ENCODE results near the gene XBP1.
"Not testable (repeated sequence)": the region's sequence is repeated elsewhere in the genome, so short reads cannot be mapped to it uniquely, and the experiment has no call there.

The XBP1 gene

DNA sequence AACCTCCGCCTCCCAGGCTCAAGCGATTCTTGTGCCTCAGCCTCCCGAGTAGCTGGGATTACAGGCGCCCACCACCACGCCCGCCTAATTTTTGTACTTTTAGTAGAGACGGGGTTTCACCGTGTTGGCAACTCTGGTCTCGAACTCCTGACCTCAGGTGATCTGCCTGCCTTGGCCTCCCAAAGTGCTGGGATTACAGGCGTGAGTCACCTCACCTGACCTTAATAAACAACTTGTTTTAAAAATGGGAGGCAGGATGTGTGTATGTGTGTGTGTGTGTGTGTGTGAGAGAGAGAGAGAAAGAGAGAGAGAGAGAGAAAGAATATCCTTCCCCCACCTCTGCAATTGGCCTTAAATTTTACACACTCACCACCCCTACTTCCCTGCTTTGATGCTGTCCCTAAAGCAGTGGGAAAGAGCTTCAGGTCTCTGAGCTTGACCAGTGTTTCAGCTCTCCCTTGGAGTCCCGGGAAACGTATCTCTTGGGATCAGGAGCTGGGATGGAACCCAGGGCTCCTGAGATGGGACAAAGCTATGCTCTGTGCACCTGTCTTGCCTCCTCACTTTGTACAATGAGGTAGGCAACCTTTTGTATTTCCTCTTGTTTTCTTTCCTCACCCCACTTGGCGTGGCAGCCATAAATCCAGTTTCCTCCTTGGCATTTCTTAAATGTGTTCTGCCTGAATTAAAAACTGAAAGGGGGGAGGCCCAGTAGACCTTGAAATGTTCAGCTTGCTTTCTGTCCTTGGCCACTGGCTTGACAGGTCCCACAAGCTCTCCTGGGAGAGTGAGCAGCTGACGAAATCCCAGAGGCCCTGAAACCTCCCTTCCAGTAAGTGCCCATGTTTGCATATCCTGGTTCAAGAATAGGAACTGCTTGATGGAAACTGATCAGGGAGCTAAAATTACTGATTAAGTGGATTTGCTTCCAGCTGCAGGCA lies 17.8 kb upstream of the XBP1 start:
- peak; percentile 86 for DNase-seq

DNA sequence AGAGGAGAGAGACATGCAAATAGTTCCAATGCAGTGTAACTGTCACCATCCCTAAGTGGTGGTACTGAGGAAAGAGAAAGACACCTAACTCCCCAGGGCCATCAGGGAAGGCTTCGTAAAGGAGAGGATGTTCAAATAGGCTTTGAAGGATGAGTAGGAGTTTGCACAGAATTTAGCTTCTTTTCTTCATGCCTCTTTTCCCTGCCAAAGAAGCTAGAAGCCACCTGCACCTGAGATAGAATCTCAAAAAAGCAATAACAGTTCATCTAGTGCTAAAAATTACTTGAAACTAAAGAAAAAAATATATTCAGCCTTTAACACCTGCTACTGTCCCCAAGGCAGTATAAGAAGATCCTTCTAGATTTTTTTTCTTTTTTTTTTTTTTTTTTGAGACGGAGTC lies 16.7 kb upstream of the XBP1 start:
- no peak for DNase-seq

DNA sequence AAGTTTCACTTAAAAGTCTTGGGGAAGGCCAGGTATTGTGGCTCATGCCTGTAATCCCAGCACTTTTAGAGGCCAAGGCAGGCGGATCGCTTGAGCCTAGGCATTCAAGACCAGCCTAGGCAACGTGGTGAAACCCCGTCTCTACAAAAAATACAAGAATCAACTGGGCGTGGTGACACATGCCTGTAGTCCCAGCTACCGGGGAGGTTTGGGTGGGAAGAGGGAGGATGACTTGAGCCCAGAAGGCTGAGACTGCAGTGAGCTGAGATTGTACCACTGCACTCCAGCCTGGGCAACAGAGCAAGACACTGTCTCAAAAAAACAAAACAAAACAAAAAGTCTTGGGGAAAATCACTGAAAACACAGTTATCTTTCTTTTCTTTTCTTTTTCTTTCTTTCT lies 15.4 kb upstream of the XBP1 start:
- no peak for DNase-seq

DNA sequence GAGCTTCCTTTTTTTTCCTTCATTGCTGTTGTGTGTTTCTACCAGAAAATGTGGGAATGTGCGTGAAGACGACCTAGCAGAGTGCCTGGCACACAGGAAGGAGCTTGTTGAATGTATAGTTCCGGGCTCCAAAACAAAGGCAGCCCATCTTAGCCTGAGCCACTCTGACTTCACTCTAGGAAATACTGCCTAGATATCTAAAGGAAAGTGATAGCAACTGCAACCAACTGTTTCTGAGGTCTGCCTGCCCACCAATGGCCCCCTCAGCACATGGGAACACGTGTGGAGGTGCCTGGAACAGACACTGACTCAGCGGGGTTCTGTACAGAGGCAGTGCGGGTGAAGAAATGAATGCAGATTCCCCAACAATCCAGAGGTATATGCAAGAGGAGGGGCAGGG lies 14.7 kb upstream of the XBP1 start:
- DNase-seq = no peak

- no peak for DNase-seq
Measured at GRCh38 chr22:28813772-28814518, 13.6 kb upstream of the XBP1 start.

DNA sequence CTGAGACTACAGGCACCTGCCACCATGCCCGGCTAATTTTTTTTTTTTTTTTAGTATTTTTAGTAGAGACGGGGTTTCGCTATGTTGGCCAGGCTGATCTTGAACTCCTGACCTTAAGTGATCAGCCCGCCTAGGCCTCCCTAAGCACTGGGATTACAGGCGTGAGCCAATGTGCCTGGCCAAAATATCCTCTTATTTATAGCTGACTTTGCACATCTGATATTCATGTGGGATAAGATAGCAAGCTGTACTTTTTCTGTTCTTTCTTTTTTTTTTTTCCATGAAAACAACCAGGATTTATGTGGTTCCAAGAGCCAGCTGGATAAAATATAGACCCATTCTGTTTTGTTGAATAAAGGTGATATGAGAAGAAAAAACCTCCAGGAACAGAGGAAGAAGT lies 12.1 kb upstream of the XBP1 start:
- no peak for DNase-seq

DNA sequence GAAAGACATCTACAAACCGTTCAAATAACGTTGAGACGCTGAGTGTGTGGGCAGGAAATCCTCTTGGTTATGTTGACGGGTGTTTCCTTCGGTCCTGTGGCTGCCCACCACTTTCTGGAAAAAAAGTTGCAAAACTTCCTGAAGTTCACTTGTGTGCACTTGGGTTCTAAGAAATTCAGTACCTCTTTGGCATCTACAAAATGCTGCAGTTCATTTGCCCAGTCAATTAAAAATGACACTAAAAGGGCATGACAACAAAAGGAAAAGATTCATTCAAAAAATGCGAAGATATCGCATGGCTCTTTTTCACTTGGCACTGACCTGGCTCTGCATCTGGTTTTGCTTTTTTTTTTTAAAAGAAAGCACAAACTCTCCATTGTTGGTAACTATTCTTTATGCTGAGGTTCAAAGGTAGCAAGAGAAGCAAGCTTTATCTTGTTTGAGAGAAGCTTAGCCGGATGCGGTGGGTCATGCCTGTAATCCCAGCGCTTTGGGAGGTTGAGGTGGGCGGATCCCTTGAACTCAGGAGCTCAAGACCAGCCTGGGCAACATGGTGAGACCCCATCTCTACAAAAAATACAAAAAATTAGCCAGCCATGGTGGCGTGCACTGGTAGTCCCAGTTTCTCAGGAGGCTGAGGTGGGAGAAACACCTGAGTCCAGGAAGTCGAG lies 10.6 kb upstream of the XBP1 start:
- no peak for DNase-seq

DNA sequence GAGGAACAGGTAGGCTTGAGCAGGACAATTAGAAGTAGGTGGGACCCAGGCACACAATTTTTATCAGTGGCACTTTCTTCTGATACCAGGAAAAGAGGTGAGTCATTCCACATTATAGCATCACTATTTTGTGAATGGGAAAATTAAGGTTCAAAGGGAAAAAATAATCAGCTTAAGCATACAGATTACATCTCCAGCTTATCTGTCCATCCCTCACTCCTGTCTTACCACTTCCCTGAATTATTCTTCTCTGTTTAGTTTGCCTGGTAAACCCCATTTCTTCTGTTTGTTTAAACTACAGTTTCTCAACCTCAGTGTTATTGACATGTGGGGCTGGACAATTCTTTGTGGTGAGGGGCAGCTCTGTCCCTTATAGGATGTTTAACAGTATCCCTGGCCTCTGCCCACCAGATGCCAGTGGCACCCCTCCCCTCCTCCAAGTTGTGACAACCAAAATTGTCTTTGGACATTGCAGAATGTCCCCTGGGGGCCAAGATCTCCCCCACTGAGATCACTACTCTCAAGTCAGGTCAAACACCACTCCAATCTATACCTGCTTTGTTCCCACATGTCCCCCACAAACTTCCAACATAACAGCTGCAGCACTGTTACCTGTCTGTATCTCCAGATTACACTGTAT lies 8.5 kb upstream of the XBP1 start:
- DNase-seq = no peak

GRCh38 chr22:28805426-28805825 lies 5.1 kb upstream of the XBP1 start:
- DNase-seq = not testable (repeated sequence)

DNA sequence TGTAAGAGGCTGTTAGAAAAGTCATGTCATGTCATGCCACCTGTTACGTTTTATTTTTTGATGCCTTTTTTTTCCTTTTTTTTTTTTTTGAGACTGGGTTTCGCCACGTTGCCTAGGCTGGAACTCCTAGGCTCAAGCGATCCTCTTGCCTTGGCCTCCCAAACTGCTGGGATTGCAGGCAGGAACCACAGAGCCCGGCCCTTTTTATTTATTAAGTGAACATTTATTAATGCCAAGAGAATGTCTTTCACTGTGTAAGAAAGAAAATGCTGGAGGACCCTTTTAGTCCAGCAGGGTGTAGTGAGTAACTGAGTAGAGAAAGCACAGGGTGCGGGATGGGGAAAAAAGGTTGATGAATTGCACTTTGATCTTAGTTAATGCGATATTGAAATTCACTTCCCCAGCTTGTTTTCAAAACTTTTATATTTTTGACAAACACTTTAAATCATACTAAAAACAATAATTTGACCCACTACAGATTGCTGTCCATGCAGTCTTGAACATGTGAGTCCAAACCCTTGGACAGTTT lies 2.3 kb upstream of the XBP1 start:
- DNase-seq = no peak

DNA sequence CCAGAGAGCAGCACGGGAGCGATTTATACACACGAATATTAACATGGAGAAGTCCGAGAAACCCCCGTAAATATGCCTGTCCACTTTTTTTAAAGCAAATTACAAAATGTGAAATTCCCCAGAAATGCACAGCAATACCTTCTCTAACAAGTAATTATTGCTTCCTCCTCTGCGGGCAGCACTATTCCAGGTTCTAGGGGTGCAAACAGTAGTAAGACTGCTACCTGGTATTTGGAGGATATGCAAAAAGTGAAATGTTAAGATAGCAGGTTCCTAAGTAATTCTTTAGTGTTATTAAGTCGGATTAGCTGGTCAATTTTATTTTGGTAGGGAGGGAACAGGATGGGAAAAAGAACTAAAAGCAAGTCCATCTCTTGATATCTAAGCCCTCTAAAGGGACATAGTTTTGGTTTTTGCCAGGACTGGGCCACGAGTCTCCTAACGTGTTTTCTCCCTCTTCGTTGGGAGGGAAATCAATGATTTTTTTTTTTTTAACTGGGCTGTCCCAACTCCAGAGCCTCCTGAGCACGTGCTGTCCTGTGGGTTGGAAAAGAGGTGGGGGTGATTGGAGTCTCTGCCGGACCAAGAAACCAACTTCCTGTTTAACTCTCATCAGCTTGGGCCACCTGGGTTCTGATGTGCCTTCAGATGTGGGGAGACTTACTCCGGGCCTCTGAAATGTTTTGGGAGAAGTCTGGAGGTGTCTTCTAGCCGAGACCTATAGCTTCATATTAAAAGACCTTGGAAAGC lies 1.7 kb upstream of the XBP1 start:
- no peak for DNase-seq

DNA sequence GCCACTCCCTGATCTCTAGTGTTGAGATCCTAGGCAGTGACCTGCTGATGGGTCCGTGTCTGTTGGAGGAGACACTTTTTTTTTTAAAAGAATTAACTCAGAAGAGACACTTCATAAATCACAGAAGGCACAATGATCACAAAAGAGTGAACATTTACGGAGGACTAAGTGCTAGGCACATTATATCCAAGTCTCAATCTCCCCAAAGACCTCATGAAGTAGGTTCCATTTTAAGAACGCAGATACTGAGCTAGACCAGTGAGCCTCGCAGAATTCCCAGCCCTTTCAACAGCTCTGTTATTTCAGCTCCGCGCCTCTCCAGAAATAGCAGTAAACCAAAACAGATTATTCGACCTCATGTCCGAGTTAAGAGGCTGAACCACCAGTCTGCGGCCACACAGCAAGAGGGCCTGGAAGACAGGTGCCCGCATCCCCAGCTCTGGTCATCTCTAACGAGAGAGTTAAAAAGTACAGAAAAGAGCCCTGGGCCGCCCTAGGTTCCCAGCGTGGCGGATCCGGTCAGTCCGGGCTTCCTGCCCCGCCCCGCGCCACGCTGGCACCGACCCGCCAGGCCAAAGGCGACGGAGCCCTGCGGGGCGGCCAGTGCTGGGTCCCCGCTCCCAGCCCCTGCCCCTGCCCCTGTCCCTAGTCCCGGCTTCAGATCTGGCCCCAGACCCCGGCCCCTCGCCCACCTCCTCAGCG lies 612 bp downstream of the XBP1 start:
- DNase-seq = peak; percentile 40

DNA sequence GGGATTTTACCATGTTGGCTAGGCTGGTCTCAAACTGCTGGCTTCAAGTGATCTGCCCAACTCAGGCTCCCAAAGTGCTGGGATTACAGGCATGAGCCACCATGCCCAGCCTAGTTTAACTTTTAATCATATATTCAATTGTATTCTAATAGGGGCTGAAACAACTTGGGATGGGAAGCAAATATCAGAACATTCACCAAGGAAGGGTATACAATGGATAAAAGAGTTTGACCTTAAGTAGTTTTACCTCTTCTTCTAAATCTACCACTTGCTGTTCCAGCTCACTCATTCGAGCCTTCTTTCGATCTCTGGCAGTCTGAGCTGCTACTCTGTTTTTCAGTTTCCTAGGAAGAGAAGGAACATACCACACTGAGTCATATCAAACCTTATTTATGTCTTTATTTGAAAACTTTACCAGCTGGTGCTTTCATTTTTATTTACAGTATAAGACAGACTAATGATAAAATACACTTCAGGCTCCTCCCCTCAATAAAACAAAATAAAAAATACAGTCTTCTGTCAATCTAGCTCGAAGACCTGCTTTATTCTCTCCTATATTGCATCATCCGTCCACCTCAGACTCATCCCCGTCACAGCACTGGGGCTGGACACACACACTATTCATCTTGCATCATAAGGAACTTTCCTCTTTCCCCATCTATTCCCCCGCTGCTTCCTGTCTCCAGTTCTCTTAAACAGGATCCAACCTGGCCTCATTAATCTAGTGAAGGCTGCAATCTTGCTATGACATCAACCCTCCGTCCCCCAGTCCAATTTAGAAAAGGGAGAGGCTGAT lies 1.4 kb downstream of the XBP1 start:
- DNase-seq = no peak

DNA sequence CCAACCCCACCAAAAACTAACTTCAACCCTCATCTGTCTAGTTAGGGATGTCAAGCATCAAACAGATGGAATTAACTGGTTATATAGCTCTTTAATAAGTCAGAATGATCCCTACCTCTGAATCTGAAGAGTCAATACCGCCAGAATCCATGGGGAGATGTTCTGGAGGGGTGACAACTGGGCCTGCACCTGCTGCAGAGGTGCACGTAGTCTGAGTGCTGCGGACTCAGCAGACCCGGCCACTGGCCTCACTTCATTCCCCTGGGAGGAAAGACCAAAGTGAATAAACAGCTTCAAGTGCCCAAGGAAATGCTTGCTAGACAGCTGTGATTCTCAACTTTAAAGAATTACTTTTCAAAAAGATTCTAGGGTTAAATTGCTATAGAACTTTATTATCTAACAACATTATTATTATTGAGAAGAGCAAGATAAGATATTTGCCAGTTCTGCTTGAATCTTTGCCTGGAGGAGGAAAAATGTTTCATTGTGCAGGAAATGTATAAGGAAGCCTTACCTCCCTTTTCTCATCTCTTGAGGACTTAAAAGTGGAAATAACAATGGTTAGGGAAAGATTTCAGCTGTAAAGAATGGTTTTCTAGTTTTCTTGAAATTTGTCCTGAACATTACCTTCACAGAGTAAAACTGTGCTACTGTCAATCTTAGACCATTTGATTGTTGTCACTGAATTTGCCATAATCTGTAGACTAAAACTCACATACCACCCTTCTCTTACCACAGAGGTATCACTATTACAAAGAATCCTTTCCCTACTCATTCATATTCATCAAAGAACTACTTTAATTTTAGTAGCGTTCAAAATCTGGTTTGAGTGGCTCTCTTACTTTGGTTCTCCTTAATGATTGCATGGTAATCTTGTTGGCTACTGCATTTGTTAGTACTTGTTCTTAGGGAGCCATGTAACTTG lies 4.2 kb downstream of the XBP1 start:
- peak; percentile 3 for DNase-seq

- DNase-seq = no peak
Measured at GRCh38 chr22:28795071-28795693, 5.2 kb downstream of the XBP1 start.

GRCh38 chr22:28793976-28794584 lies 6.3 kb downstream of the XBP1 start:
- no peak for DNase-seq

GRCh38 chr22:28792491-28793383 lies 7.6 kb downstream of the XBP1 start:
- no peak for DNase-seq
